HG03280 (cell line): ENCODE results near the gene LMF1.

Source experiments
- ATAC-seq: cut with Tn5 transposase; IDR thresholded peaks from one replicate; pipeline ENCODE4 v1.9.1; 2021; ENCODE audit warnings: mild to moderate bottlenecking, moderate library complexity; ENCODE audit not compliant: unreplicated experiment

The LMF1 gene

GRCh38 chr16:1003391-1004347 is 32.9 kb upstream of the LMF1 start:
- no peak for ATAC-seq

- ATAC-seq: no peak
Measured at GRCh38 chr16:1002399-1003166, 31.8 kb upstream of the LMF1 start.

GRCh38 chr16:1001096-1001495 is 30.3 kb upstream of the LMF1 start:
- no peak for ATAC-seq

- ATAC-seq: no peak
Measured at GRCh38 chr16:1000608-1001007, 29.8 kb upstream of the LMF1 start.

- ATAC-seq: no peak
Measured at GRCh38 chr16:999677-1000076, 28.9 kb upstream of the LMF1 start.

GRCh38 chr16:998615-999014 is 27.8 kb upstream of the LMF1 start:
- no peak for ATAC-seq

GRCh38 chr16:998211-998610 is 27.4 kb upstream of the LMF1 start:
- ATAC-seq: no peak

- ATAC-seq: no peak
Measured at GRCh38 chr16:997440-998051, 26.8 kb upstream of the LMF1 start.

GRCh38 chr16:996681-997080 is 25.9 kb upstream of the LMF1 start:
- ATAC-seq: no peak

GRCh38 chr16:995783-996182 is 25.0 kb upstream of the LMF1 start:
- no peak for ATAC-seq

GRCh38 chr16:995087-995486 is 24.3 kb upstream of the LMF1 start:
- ATAC-seq: no peak

- ATAC-seq: no peak
Measured at GRCh38 chr16:993731-994130, 22.9 kb upstream of the LMF1 start.

- ATAC-seq: no peak
Measured at GRCh38 chr16:991773-992172, 21.0 kb upstream of the LMF1 start.

GRCh38 chr16:991345-991744 is 20.6 kb upstream of the LMF1 start:
- ATAC-seq: no peak

GRCh38 chr16:990516-991291 is 19.9 kb upstream of the LMF1 start:
- ATAC-seq: no peak

GRCh38 chr16:989354-989814 is 18.6 kb upstream of the LMF1 start:
- no peak for ATAC-seq

GRCh38 chr16:988471-989353 is 17.9 kb upstream of the LMF1 start:
- no peak for ATAC-seq

- no peak for ATAC-seq
Measured at GRCh38 chr16:987906-988305, 17.1 kb upstream of the LMF1 start.

GRCh38 chr16:986925-987582 is 16.3 kb upstream of the LMF1 start:
- ATAC-seq: no peak
